K562 (cell line): ENCODE measurements around the gene TBX19. TPM values are rescaled to one million over a fixed set of nuclear protein-coding genes. Genes with fewer than 3 reads are reported as not detected.

Source experiments
- ATAC-seq: fragments of 200-7000 bp; cut with Tn5 transposase; 3 replicates; pipeline ENCODE4 v1.9.1; 2020; ENCODE audit warnings: moderate library complexity
- BruUV-seq: library from RNA; stranded (reverse); fragments of 400-500 nt; replicated peaks from 2 replicates; lab custom pipeline; 2021; lab: Mats Ljungman, UMichigan
- CTCF ChIA-PET: fragments of 300-600 bp; formaldehyde crosslinking; extraction: SDS; loops from one replicate; lab custom pipeline; 2021; ENCODE audit warnings: low intra/inter-chr PET ratio; lab: Yijun Ruan, JAX
- POLR2A ChIA-PET: fragments of 300-600, 350-650 bp; sonication (Branson Sonifier 250); formaldehyde crosslinking; extraction: SDS; loops from one replicate; lab custom pipeline; 2021; ENCODE audit warnings: antibody characterized with exemption, inconsistent platforms; lab: Yijun Ruan, JAX
- DNase-seq, 4 experiments: peaks; one replicate each; pipeline versions ENCODE4 v3.0.0 to v3.0.0-alpha.2; 2011 to 2018; ENCODE audit warnings: low spot score in 3 of 4, mixed read lengths in 3 of 4; ENCODE audit errors: extremely low read depth in 1 of 4
- FAIRE-seq: peaks from 2 replicates; lab custom pipeline; 2011; peaks lifted over from hg19 to GRCh38; lab: Jason Lieb, UNC
- H2AFZ ChIP-seq: 2 replicates; pipeline ENCODE4 v1.6.0; 2011; ENCODE audit warnings: low read depth, low read length, control low read depth, inconsistent platforms
- H3K27ac ChIP-seq: fragments of 200-600 bp; 3 replicates; pipeline ENCODE4 v1.8.0; 2011; ENCODE audit warnings: low read depth, mild to moderate bottlenecking, control low read depth, inconsistent platforms, low read length, moderate library complexity, mixed read lengths; ENCODE audit errors: extremely low read depth
- H3K27me3 ChIP-seq, 2 experiments: fragments of 300-600 bp in 1 of 2; 2 replicates in 1 of 2; 3 replicates in 1 of 2; pipeline versions ENCODE4 v1.6.0 to v1.8.0; 2011; ENCODE audit warnings: inconsistent platforms in 2 of 2, low read length in 2 of 2, mild to moderate bottlenecking in 1 of 2, mixed read lengths in 1 of 2, moderate library complexity in 1 of 2; ENCODE audit not compliant: control insufficient read depth in 2 of 2, insufficient read depth in 2 of 2
- H3K36me3 ChIP-seq: fragments of 300-600 bp; 3 replicates; pipeline ENCODE4 v1.8.0; 2011; ENCODE audit warnings: mild to moderate bottlenecking, low read length, inconsistent platforms; ENCODE audit not compliant: control insufficient read depth, insufficient read depth
- H3K4me1 ChIP-seq, 2 experiments: fragments of 200-600 bp in 1 of 2; replicated peaks in 1 of 2; 2 replicates in 1 of 2; 3 replicates in 1 of 2; pipeline versions ENCODE4 v1.5.1 to v1.8.0; 2011; ENCODE audit warnings: inconsistent platforms in 2 of 2, low read length in 2 of 2, mild to moderate bottlenecking in 1 of 2, mixed read lengths in 1 of 2, moderate library complexity in 1 of 2; ENCODE audit not compliant: control insufficient read depth in 2 of 2, insufficient read depth in 2 of 2
- H3K4me2 ChIP-seq: 2 replicates; pipeline ENCODE4 v1.6.1; 2011; ENCODE audit warnings: low read length, control low read depth, inconsistent platforms, mixed read lengths; ENCODE audit not compliant: insufficient read depth
- H3K4me3 ChIP-seq: fragments of 200-600 bp; sonication (generic), shearing (Covaris generic); 2 replicates; pipeline ENCODE4 v1.5.1; 2016; ENCODE audit warnings: control low read depth, inconsistent platforms
- H3K79me2 ChIP-seq: fragments of 200-600 bp; 3 replicates; pipeline ENCODE4 v1.8.0; 2011; ENCODE audit warnings: low read length, inconsistent platforms; ENCODE audit not compliant: control insufficient read depth, insufficient read depth
- H3K9ac ChIP-seq, 2 experiments: 2 replicates each; pipeline versions ENCODE4 v1.6.0 to v1.6.1; 2011; ENCODE audit warnings: low read depth in 2 of 2, low read length in 2 of 2, control low read depth in 1 of 2, inconsistent platforms in 1 of 2, mild to moderate bottlenecking in 1 of 2, mixed read lengths in 1 of 2; ENCODE audit not compliant: insufficient read depth in 1 of 2
- H3K9me1 ChIP-seq: one replicate; pipeline ENCODE4 v1.6.0; 2011; ENCODE audit warnings: inconsistent platforms, mild to moderate bottlenecking, low read length, moderate library complexity; ENCODE audit not compliant: control insufficient read depth, insufficient read depth
- H3K9me3 ChIP-seq: replicated peaks from 2 replicates; pipeline ENCODE4 v1.5.1; 2011; ENCODE audit warnings: low read depth, low read length, inconsistent platforms; ENCODE audit not compliant: control insufficient read depth, insufficient read depth
- H4K20me1 ChIP-seq: replicated peaks from 2 replicates; pipeline ENCODE4 v1.6.1; 2011; ENCODE audit warnings: low read length, inconsistent platforms, mixed read lengths; ENCODE audit not compliant: control insufficient read depth, insufficient read depth
- ESRRA ChIP-seq: fragments of 450-650 bp; IDR thresholded peaks from 2 replicates; pipeline ENCODE4 v1.6.1; 2014; ENCODE audit warnings: low read depth, mild to moderate bottlenecking, moderate library complexity, borderline replicate concordance
- HMGXB4 ChIP-seq: sonication (generic); formaldehyde crosslinking; IDR thresholded peaks from 2 replicates; pipeline ENCODE4 v1.8.1; 2023; ENCODE audit warnings: mild to moderate bottlenecking, missing genetic modification reagents
- KDM4B ChIP-seq, 2 experiments: fragments of 450-650 bp in 1 of 2; sonication (generic) in 1 of 2; IDR thresholded peaks; 2 replicates each; pipeline ENCODE4 v1.6.1; 2016 to 2017; ENCODE audit warnings: borderline replicate concordance in 2 of 2, antibody characterized with exemption in 1 of 2, low read depth in 1 of 2, mild to moderate bottlenecking in 1 of 2
- KLF6 ChIP-seq: fragments of 250-450 bp; sonication (Bioruptor Pico); IDR thresholded peaks from 2 replicates; pipeline ENCODE4 v1.4.0; 2020; ENCODE audit warnings: mild to moderate bottlenecking, moderate library complexity, borderline replicate concordance
- NFE2 ChIP-seq: IDR thresholded peaks from 2 replicates; pipeline ENCODE4 v1.6.1; 2014; ENCODE audit warnings: antibody characterized with exemption, low read depth
- PRDM10 ChIP-seq: fragments of 450-650 bp; IDR thresholded peaks from 2 replicates; pipeline ENCODE4 v1.6.1; 2018; ENCODE audit not compliant: partially characterized antibody
- TAF7 ChIP-seq: fragments of 450-650 bp; IDR thresholded peaks from 2 replicates; pipeline ENCODE4 v1.6.1; 2016; ENCODE audit warnings: missing genetic modification characterization, missing compliant biosample characterization
- ZBED1 ChIP-seq: IDR thresholded peaks from 2 replicates; pipeline ENCODE4 v1.6.1; 2014
- ZBTB5 ChIP-seq: fragments of 450-650 bp; IDR thresholded peaks from 2 replicates; pipeline ENCODE4 v1.6.1; 2017; ENCODE audit warnings: antibody characterized with exemption
- ZBTB9 ChIP-seq: fragments of 450-650 bp; formaldehyde crosslinking; IDR thresholded peaks from 2 replicates; pipeline ENCODE4 v1.4.0; 2020; ENCODE audit warnings: mild to moderate bottlenecking, moderate library complexity
- WGBS: fragments of 100-300 bp; shearing (Covaris generic); methylation state at CpG from one replicate; pipeline ENCODE4 v1.1.6; 2016; ENCODE audit warnings: low coverage, mixed read lengths; ENCODE audit not compliant: insufficient coverage; ENCODE audit errors: missing lambda C conversion rate; 5-methylcytosine and 5-hydroxymethylcytosine counted together
- in situ Hi-C: fragments of 300-500 bp; cut with MboI; formaldehyde crosslinking; loops from 4 replicates; pipeline ENCODE4 v1.15.0; 2018; ENCODE audit warnings: inconsistent platforms, mixed read lengths
- intact Hi-C: fragments of 100-400 bp; cut with micrococcal nuclease; formaldehyde crosslinking; loops from 2 replicates; pipeline ENCODE4 v1.14.2; 2022
- polyA plus RNA-seq, 8 experiments: library from polyadenylated mRNA; depleted of rRNA in 4 of 8; stranded (reverse) in 5 of 8; unstranded in 3 of 8; fragments of >200 nt; fragmentation: Nextera tagmentation in 2 of 8; fragmentation: Illumina TruSeq in 1 of 8; extraction: Ambion mirVana in 2 of 8; extraction: Trizol in 1 of 8; gene quantifications; 2 replicates each; pipeline versions ENCODE4 v1.2.1 to v1.2.3, GENCODE V29; 2011 to 2014; ENCODE audit warnings: inconsistent platforms in 1 of 8, missing spikeins in 1 of 8
- total RNA-seq, 7 experiments: library from RNA; depleted of rRNA in 6 of 7; stranded (reverse); fragments of >200 nt in 6 of 7; fragmentation: Illumina TruSeq in 2 of 7; extraction: Trizol in 2 of 7; gene quantifications; 2 replicates each; pipeline versions ENCODE4 v1.2.1 to v1.2.3, GENCODE V29; 2011 to 2021; ENCODE audit warnings: low replicate concordance in 1 of 7

TBX19 gene
- total and polyA plus RNA-seq, 9 of the 15 experiments (the other 6 are each of a cell fraction or from before 2014, with no cell fraction given) = 0.32 to 3.1 (median 0.95) TPM

GRCh38 chr1:168297019-168297730 is 16.5 kb downstream of the TBX19 start:
- in situ Hi-C loops (no loop called here), intact Hi-C loops (no loop called here)
- no peaks in the 10 kb centered on the region for H3K27me3 ChIP-seq
- H3K4me1 ChIP-seq = peaks cover 0 to 3% of the 10 kb centered on the region in 2 experiments; a peak in 2 of 5 replicates
- no peaks in the 10 kb centered on the region for H3K79me2 ChIP-seq
- H3K36me3 ChIP-seq = no peaks in the 10 kb centered on the region
- POLR2A ChIA-PET = no interaction called here
- H3K27ac ChIP-seq = no peak overlapping the region
- H3K4me2 ChIP-seq = no peak overlapping the region
- FAIRE-seq (no peak), DNase-seq (no peak), ATAC-seq (no peak)
- no peak overlapping the region for H2AFZ ChIP-seq
- no peak overlapping the region for H3K4me3 ChIP-seq
- H4K20me1 ChIP-seq = no peaks in the 10 kb centered on the region
- H3K9me3 ChIP-seq = no peaks in the 10 kb centered on the region
- 50% methylated on average over 7 of the region's 7 CpGs for WGBS
- no peak overlapping the region for H3K9ac ChIP-seq
- BruUV-seq = no TSS peak
- H3K9me1 ChIP-seq = no peaks in the 10 kb centered on the region
- CTCF ChIA-PET = no interaction called here
- TF ChIP-seq ZBTB9 = no peak
- TF ChIP-seq PRDM10 = no peak
- TF ChIP-seq ZBTB5 = no peak
- no peak for TF ChIP-seq KDM4B (IDR thresholded peaks at IDR 0.05; ENCODE audit: borderline replicate concordance in 2 of 2, low read depth in 1 of 2)
- TF ChIP-seq NFE2 = no peak
- no peak for TF ChIP-seq ESRRA
- no peak for TF ChIP-seq HMGXB4 (CRISPR knock-in tag)
- no peak for TF ChIP-seq TAF7 (tag)
- TF ChIP-seq ZBED1 = no peak
- no peak for TF ChIP-seq KLF6 (CRISPR knock-in tag)
